Brain microvascular endothelial cell (primary cell): ENCODE measurements around the gene DNAI2.

Source experiments
- DNase-seq: peaks from one replicate; pipeline ENCODE4 v3.0.0-alpha.2; 2020
- H3K27ac ChIP-seq: fragments of 250-450 bp; sonication (Bioruptor Pico); 2 replicates; pipeline ENCODE4 v1.5.1; 2020; ENCODE audit warnings: mild to moderate bottlenecking, moderate library complexity
- H3K27me3 ChIP-seq: fragments of 250-450 bp; sonication (Bioruptor Pico); replicated peaks from 2 replicates; pipeline ENCODE4 v1.5.1; 2020; ENCODE audit warnings: mild to moderate bottlenecking
- H3K36me3 ChIP-seq: fragments of 250-450 bp; sonication (Bioruptor Pico); replicated peaks from 2 replicates; pipeline ENCODE4 v1.5.1; 2020; ENCODE audit warnings: mild to moderate bottlenecking
- H3K4me3 ChIP-seq: 2 replicates; pipeline ENCODE4 v1.5.1; 2011; ENCODE audit warnings: low read depth, mild to moderate bottlenecking, control low read depth, low read length, moderate library complexity
- CTCF ChIP-seq: IDR thresholded peaks from 2 replicates; pipeline ENCODE4 v1.5.1; 2011; ENCODE audit warnings: low read depth, mild to moderate bottlenecking, moderate library complexity, low read length, control low read depth, inconsistent platforms; ENCODE audit errors: missing control alignments
- in situ Hi-C: cut with HindIII; loops from 2 replicates; pipeline ENCODE4 v1.10.0; 2017; ENCODE audit warnings: low sequenced_read_pairs, low pct_ligation_motif_present

Gene DNAI2

GRCh38 chr17:74267579-74267978 lies 6.5 kb upstream of the DNAI2 start:
- TF ChIP-seq CTCF, result no peak
- H3K4me3 ChIP-seq, result no peak overlapping the region
- no peak for DNase-seq
- in situ Hi-C loops, result no loop called here
- H3K36me3 ChIP-seq, result no peaks in the 10 kb centered on the region
- H3K27me3 ChIP-seq, result peaks cover 2% of the 10 kb centered on the region
- H3K27ac ChIP-seq, result no peak overlapping the region

- Histone ChIP-seq H3K27ac (no peak overlapping the region), H3K27me3 (peaks cover 3% of the 10 kb centered on the region), H3K4me3 (no peak overlapping the region), H3K36me3 (no peaks in the 10 kb centered on the region)
- no peak for TF ChIP-seq CTCF
- DNase-seq, result no peak
- in situ Hi-C loops, result no loop called here
These were observed 6.0 kb upstream of the DNAI2 start for GRCh38 chr17:74267987-74268499.

GRCh38 chr17:74268558-74268957 lies 5.5 kb upstream of the DNAI2 start:
- Histone ChIP-seq H3K36me3 (no peaks in the 10 kb centered on the region), H3K27me3 (peaks cover 3% of the 10 kb centered on the region), H3K27ac (no peak overlapping the region), H3K4me3 (no peak overlapping the region)
- in situ Hi-C loops, result no loop called here
- no peak for TF ChIP-seq CTCF
- no peak for DNase-seq

- no peak for TF ChIP-seq CTCF
- H3K27me3 ChIP-seq, result peaks cover 8% of the 10 kb centered on the region
- no peak overlapping the region for H3K4me3 ChIP-seq
These were observed 3.7 kb upstream of the DNAI2 start for GRCh38 chr17:74270333-74270732.

GRCh38 chr17:74271281-74271680 lies 2.8 kb upstream of the DNAI2 start:
- Histone ChIP-seq H3K27me3 (peaks cover 10% of the 10 kb centered on the region), H3K36me3 (no peaks in the 10 kb centered on the region), H3K4me3 (no peak overlapping the region), H3K27ac (no peak overlapping the region)
- TF ChIP-seq CTCF, result no peak
- DNase-seq, result no peak
- in situ Hi-C loops, result no loop called here

More at GRCh38 chr17:74270333-74270732, 3.7 kb upstream of the DNAI2 start:
- no peak overlapping the region for H3K27ac ChIP-seq
- in situ Hi-C loops, result no loop called here
- DNase-seq, result no peak
- no peaks in the 10 kb centered on the region for H3K36me3 ChIP-seq

- TF ChIP-seq CTCF, result no peak
- H3K4me3 ChIP-seq, result no peak overlapping the region
- H3K36me3 ChIP-seq, result no peaks in the 10 kb centered on the region
- in situ Hi-C loops, result no loop called here
- no peak for DNase-seq
- H3K27ac ChIP-seq, result no peak overlapping the region
- peaks cover 10% of the 10 kb centered on the region for H3K27me3 ChIP-seq
These were observed 2.0 kb upstream of the DNAI2 start for GRCh38 chr17:74271901-74272561.
